HAP-1 (cell line): ENCODE data around the gene FBXL20.
A peak's percentile ranks its signal among the peaks of the same experiment; 100 is the strongest.

Experiments used
- DNase-seq, 2 experiments: peaks; one replicate each; pipeline ENCODE4 v3.0.0-alpha.2; 2016 to 2020; ENCODE audit warnings: low spot score in 2 of 2
- H3K27me3 ChIP-seq: fragments of 250-450 bp; sonication (Bioruptor Pico); 2 replicates; pipeline ENCODE4 v1.5.1; 2020; ENCODE audit warnings: low read depth, mild to moderate bottlenecking, moderate library complexity
- H3K36me3 ChIP-seq: fragments of 250-450 bp; sonication (Bioruptor Pico); replicated peaks from 2 replicates; pipeline ENCODE4 v1.5.1; 2020; ENCODE audit warnings: mild to moderate bottlenecking
- H3K4me1 ChIP-seq: fragments of 250-450 bp; sonication (Bioruptor Pico); 2 replicates; pipeline ENCODE4 v1.5.1; 2020; ENCODE audit warnings: mild to moderate bottlenecking
- H3K4me3 ChIP-seq: fragments of 250-450 bp; sonication (Bioruptor Pico); 2 replicates; pipeline ENCODE4 v1.5.1; 2020; ENCODE audit warnings: mild to moderate bottlenecking, moderate library complexity
- H3K9me3 ChIP-seq: fragments of 250-450 bp; sonication (Bioruptor Pico); 2 replicates; pipeline ENCODE4 v1.5.1; 2020; ENCODE audit warnings: mild to moderate bottlenecking, moderate library complexity
- in situ Hi-C: fragments of 300-500 bp; cut with MboI; formaldehyde crosslinking; loops from 3 replicates; pipeline ENCODE4 v1.14.3; 2020; ENCODE audit warnings: low sequenced_read_pairs, inconsistent platforms, mixed read lengths

The FBXL20 gene

GRCh38 chr17:39229274-39229913, 172.0 kb downstream of the FBXL20 start:
- Histone ChIP-seq H3K9me3 (no peaks in the 10 kb centered on the region), H3K36me3 (no peaks in the 10 kb centered on the region), H3K4me1 (peaks cover 8% of the 10 kb centered on the region), H3K4me3 (no peak overlapping the region), H3K27me3 (peaks cover 10% of the 10 kb centered on the region)
- DNase-seq = no peak
- in situ Hi-C loops = no loop called here

- no peak for DNase-seq
- Histone ChIP-seq H3K9me3 (no peaks in the 10 kb centered on the region), H3K4me3 (no peak overlapping the region), H3K27me3 (peaks cover 13% of the 10 kb centered on the region), H3K36me3 (no peaks in the 10 kb centered on the region), H3K4me1 (peaks cover 8% of the 10 kb centered on the region)
- in situ Hi-C loops = no loop called here
Observed at GRCh38 chr17:39227364-39227919, 174.0 kb downstream of the FBXL20 start.

- Histone ChIP-seq H3K36me3 (no peaks in the 10 kb centered on the region), H3K4me3 (peak overlapping the region; percentile 50), H3K4me1 (peaks cover 5% of the 10 kb centered on the region), H3K9me3 (no peaks in the 10 kb centered on the region), H3K27me3 (peaks cover 13% of the 10 kb centered on the region)
- peak; percentile 89 to 99 for DNase-seq
- in situ Hi-C loops = no loop called here
Observed at GRCh38 chr17:39225959-39226683, 175.3 kb downstream of the FBXL20 start.

- peaks cover 5% of the 10 kb centered on the region for H3K4me1 ChIP-seq
- in situ Hi-C loops = no loop called here
- H3K36me3 ChIP-seq = no peaks in the 10 kb centered on the region
- no peaks in the 10 kb centered on the region for H3K9me3 ChIP-seq
- H3K4me3 ChIP-seq = peak within 1 kb of the TSS; percentile 50
- DNase-seq = no peak
- peaks cover 13% of the 10 kb centered on the region for H3K27me3 ChIP-seq
Observed at GRCh38 chr17:39225308-39225958, 176.0 kb downstream of the FBXL20 start, which contains the start of gene STAC2. Gene STAC2, minus strand, starts transcription at chr17:39225945. Its CDS starts 443 bp downstream, at chr17:39225502.

GRCh38 chr17:39224778-39225307, 176.6 kb downstream of the FBXL20 start:
- DNase-seq = peak in 1 of 2 experiments; percentile 35
- H3K4me3 ChIP-seq = peak overlapping the region; percentile 50
- no peaks in the 10 kb centered on the region for H3K9me3 ChIP-seq
- no peaks in the 10 kb centered on the region for H3K36me3 ChIP-seq
- in situ Hi-C loops = no loop called here
- peaks cover 5% of the 10 kb centered on the region for H3K4me1 ChIP-seq
- H3K27me3 ChIP-seq = peaks cover 13% of the 10 kb centered on the region

- Histone ChIP-seq H3K27me3 (peaks cover 13% of the 10 kb centered on the region), H3K36me3 (no peaks in the 10 kb centered on the region), H3K4me1 (peaks cover 5% of the 10 kb centered on the region), H3K9me3 (no peaks in the 10 kb centered on the region), H3K4me3 (peak overlapping the region; percentile 50)
- no peak for DNase-seq
- in situ Hi-C loops = no loop called here
Observed at GRCh38 chr17:39223907-39224777, 177.3 kb downstream of the FBXL20 start.

- no peak for DNase-seq
Observed at GRCh38 chr17:39222866-39223834, 178.3 kb downstream of the FBXL20 start.

GRCh38 chr17:39222151-39222550, 179.3 kb downstream of the FBXL20 start:
- H3K27me3 ChIP-seq = peaks cover 15% of the 10 kb centered on the region

More at GRCh38 chr17:39222866-39223834, 178.3 kb downstream of the FBXL20 start:
- H3K27me3 ChIP-seq = peaks cover 15% of the 10 kb centered on the region
- H3K4me1 ChIP-seq = peaks cover 5% of the 10 kb centered on the region
- in situ Hi-C loops = no loop called here
- no peak overlapping the region for H3K4me3 ChIP-seq
- no peaks in the 10 kb centered on the region for H3K36me3 ChIP-seq
- H3K9me3 ChIP-seq = no peaks in the 10 kb centered on the region

GRCh38 chr17:39221572-39221971, 179.9 kb downstream of the FBXL20 start:
- Histone ChIP-seq H3K4me1 (peaks cover 5% of the 10 kb centered on the region), H3K4me3 (no peak overlapping the region), H3K27me3 (peaks cover 15% of the 10 kb centered on the region), H3K36me3 (no peaks in the 10 kb centered on the region), H3K9me3 (no peaks in the 10 kb centered on the region)
- no peak for DNase-seq
- in situ Hi-C loops = no loop called here

More at GRCh38 chr17:39222151-39222550, 179.3 kb downstream of the FBXL20 start:
- DNase-seq = no peak
- Histone ChIP-seq H3K4me3 (no peak overlapping the region), H3K4me1 (peaks cover 5% of the 10 kb centered on the region), H3K36me3 (no peaks in the 10 kb centered on the region), H3K9me3 (no peaks in the 10 kb centered on the region)
- in situ Hi-C loops = no loop called here

GRCh38 chr17:39219647-39220154, 181.7 kb downstream of the FBXL20 start:
- Histone ChIP-seq H3K36me3 (no peaks in the 10 kb centered on the region), H3K27me3 (peaks cover 8% of the 10 kb centered on the region), H3K4me3 (no peak overlapping the region), H3K9me3 (no peaks in the 10 kb centered on the region), H3K4me1 (no peaks in the 10 kb centered on the region)
- in situ Hi-C loops = no loop called here
- DNase-seq = no peak

- DNase-seq = no peak
- in situ Hi-C loops = no loop called here
- 0 out of 2 replicates have a peak, but pooled peaks cover 2% of the 10 kb centered on the region for H3K27me3 ChIP-seq
- no peaks in the 10 kb centered on the region for H3K36me3 ChIP-seq
- H3K9me3 ChIP-seq = no peaks in the 10 kb centered on the region
- H3K4me3 ChIP-seq = no peak overlapping the region
- no peaks in the 10 kb centered on the region for H3K4me1 ChIP-seq
Observed at GRCh38 chr17:39218906-39219305, 182.5 kb downstream of the FBXL20 start.
